Upper lobe of left lung (tissue), 6 donors: ENCODE measurements around the gene KIF6. TPM values are rescaled to one million over a fixed set of nuclear protein-coding genes. Genes with fewer than 3 reads are reported as not detected.

Experiments used
- ATAC-seq, 2 donors: fragments of 200-7000 bp; cut with Tn5 transposase; one replicate each; pipeline ENCODE4 v1.9.1; 2022; ENCODE audit warnings: mild to moderate bottlenecking in 2 of 2, moderate library complexity in 2 of 2; ENCODE audit not compliant: low FRiP score in 2 of 2
- DNase-seq, 2 donors: peaks; one replicate each; pipeline ENCODE4 v3.0.0-alpha.2; 2019 to 2020
- H3K27ac ChIP-seq, 4 donors: fragments of 200-600 bp; sonication (generic); one replicate each; pipeline ENCODE4 v1.5.1; 2016 to 2019
- H3K27me3 ChIP-seq, 4 donors: fragments of 200-600 bp; sonication (generic); one replicate each; pipeline ENCODE4 v1.5.1; 2017 to 2019
- H3K36me3 ChIP-seq, 4 donors: fragments of 200-600 bp; sonication (generic); one replicate each; pipeline ENCODE4 v1.5.1; 2016 to 2019
- H3K4me1 ChIP-seq, 4 donors: fragments of 200-600 bp; sonication (generic); one replicate each; pipeline ENCODE4 v1.5.1; 2018 to 2019
- H3K4me3 ChIP-seq, 4 donors: fragments of 200-600 bp; sonication (generic); one replicate each; pipeline ENCODE4 v1.5.1; 2017 to 2019; ENCODE audit warnings: mild to moderate bottlenecking in 2 of 4, moderate library complexity in 1 of 4
- H3K9me3 ChIP-seq, 4 donors: fragments of 200-600 bp; sonication (generic); one replicate each; pipeline ENCODE4 v1.5.1; 2018 to 2019
- EP300 ChIP-seq, 4 donors: sonication (generic); formaldehyde crosslinking; IDR thresholded peaks; one replicate each; pipeline ENCODE4 v1.5.1; 2017; ENCODE audit warnings: antibody characterized with exemption in 4 of 4, control low read depth in 2 of 4
- POLR2A ChIP-seq, 4 donors: fragments of 450-650 bp; IDR thresholded peaks; one replicate each; pipeline ENCODE4 v1.5.1; 2016 to 2017; ENCODE audit warnings: antibody characterized with exemption in 4 of 4, mild to moderate bottlenecking in 2 of 4
- POLR2AphosphoS5 ChIP-seq, 2 donors: sonication (generic); formaldehyde crosslinking; IDR thresholded peaks; one replicate each; pipeline ENCODE4 v1.5.1; 2017; ENCODE audit warnings: antibody characterized with exemption in 2 of 2
- WGBS, 2 donors: methylation state at CpG; one replicate each; pipeline ENCODE4 v1.1.5; 2017 to 2018; 5-methylcytosine and 5-hydroxymethylcytosine counted together
- total RNA-seq, 6 donors: library from RNA; depleted of rRNA in 4 of 6; stranded (reverse); fragments of >200 nt in 4 of 6; gene quantifications; one replicate each; pipeline versions ENCODE4 v1.1.0 to v1.2.1, GENCODE V29; 2016 to 2021
- TF ChIP-seq, protein P1 (sequence below), 6 experiments: fragments of 450-650 bp in 4 of 6; fragments of 200-600 bp in 2 of 6; sonication (generic) in 2 of 6; IDR thresholded peaks; one replicate each; pipeline ENCODE4 v1.5.1; 2016 to 2019; ENCODE audit warnings: antibody characterized with exemption in 6 of 6
- donor health status: DM: no; HTN: no; CAD: no; lungs with moderate emphysema.
- donor health status: DM: no; HTN: yes; CAD: no; lungs with severe emphysema.

KIF6 gene
- total RNA-seq, 6 donors from 2014 or later, result 0.55 to 7.9 (median 1.5) TPM

DNA sequence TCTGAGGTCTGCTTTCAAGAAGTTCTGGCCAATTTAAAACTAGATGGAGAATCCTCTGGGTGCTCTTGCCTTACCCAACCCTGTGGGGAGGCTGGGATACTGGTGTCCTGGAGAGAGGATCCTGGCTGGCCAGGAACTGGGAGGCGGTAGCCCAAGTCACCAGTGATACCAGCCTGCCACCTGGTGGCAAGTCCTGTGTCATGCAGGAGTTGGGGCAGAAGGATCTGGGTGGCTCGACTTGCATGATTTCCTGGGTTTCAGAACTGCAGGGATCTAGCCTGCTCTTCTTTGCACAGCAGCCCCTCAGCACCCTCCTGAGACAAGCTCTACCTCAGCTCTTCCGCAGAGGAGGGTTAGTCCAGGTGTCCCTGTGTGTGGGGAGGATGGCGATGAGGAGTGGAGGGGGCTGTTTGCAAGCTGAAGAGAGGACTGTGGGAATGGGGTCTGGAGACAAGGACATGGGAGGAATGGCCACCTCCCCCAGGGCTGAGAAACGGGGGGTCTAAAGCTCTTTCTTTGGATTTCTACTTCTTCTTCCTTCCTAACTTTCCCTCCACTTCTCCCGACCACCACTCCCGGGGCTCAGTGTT is 415.2 kb downstream of the KIF6 start:
- peak; percentile 70 to 80 for ATAC-seq
- DNase-seq, result peak in 1 of 2 donors; percentile 75
- no peak for TF ChIP-seq POLR2AphosphoS5 (IDR thresholded peaks at IDR 0.05)
- TF ChIP-seq, protein P1, sequence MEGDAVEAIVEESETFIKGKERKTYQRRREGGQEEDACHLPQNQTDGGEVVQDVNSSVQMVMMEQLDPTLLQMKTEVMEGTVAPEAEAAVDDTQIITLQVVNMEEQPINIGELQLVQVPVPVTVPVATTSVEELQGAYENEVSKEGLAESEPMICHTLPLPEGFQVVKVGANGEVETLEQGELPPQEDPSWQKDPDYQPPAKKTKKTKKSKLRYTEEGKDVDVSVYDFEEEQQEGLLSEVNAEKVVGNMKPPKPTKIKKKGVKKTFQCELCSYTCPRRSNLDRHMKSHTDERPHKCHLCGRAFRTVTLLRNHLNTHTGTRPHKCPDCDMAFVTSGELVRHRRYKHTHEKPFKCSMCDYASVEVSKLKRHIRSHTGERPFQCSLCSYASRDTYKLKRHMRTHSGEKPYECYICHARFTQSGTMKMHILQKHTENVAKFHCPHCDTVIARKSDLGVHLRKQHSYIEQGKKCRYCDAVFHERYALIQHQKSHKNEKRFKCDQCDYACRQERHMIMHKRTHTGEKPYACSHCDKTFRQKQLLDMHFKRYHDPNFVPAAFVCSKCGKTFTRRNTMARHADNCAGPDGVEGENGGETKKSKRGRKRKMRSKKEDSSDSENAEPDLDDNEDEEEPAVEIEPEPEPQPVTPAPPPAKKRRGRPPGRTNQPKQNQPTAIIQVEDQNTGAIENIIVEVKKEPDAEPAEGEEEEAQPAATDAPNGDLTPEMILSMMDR (IDR thresholded peaks at IDR 0.05), result peak; percentile 82 to 95 (median 89)
- Histone ChIP-seq H3K27ac (no peak overlapping the region), H3K9me3 (no peaks in the 10 kb centered on the region), H3K4me3 (no peak overlapping the region), H3K4me1 (peaks cover 11 to 25% (median 21%) of the 10 kb centered on the region in 4 donors), H3K36me3 (no peaks in the 10 kb centered on the region), H3K27me3 (peaks cover 0 to 24% (median 9%) of the 10 kb centered on the region in 4 donors)
- WGBS, 2 donors, result 46 to 58% methylated on average over 4 to 7 of the region's 7 CpGs

DNA sequence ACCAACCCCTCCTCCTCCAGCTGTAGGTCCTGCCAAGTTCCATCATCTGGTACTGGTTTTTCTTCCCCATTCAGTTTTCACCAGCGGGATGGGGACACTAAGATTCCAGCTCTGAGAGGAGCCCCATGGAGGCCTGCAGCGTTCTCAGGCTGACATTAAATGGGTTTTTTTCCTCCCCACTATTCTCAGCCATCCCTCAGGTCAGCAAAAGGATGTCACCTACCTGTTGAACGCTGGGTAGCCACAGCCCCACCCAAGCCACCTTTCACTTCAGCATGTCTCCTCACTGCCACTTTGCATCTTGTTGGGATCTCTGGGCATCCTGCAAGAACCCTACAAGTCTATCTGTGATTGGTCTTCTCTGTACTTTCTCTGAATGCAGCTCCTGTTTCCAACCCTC is 417.7 kb downstream of the KIF6 start:
- Histone ChIP-seq H3K9me3 (no peaks in the 10 kb centered on the region), H3K4me1 (peaks cover 4 to 7% (median 5%) of the 10 kb centered on the region in 4 donors), H3K27ac (no peak overlapping the region), H3K4me3 (no peak overlapping the region), H3K27me3 (peaks cover 0 to under 1% (median 0%) of the 10 kb centered on the region in 4 donors), H3K36me3 (no peaks in the 10 kb centered on the region)
- 73 to 82% methylated on average over 3 of the region's 3 CpGs for WGBS, 2 donors
- TF ChIP-seq POLR2A (IDR thresholded peaks at IDR 0.05) (no peak), EP300 (IDR thresholded peaks at IDR 0.05) (no peak), POLR2AphosphoS5 (IDR thresholded peaks at IDR 0.05) (no peak)
- TF ChIP-seq, protein P1 (IDR thresholded peaks at IDR 0.05), result no peak
- ATAC-seq (no peak), DNase-seq (no peak)

DNA sequence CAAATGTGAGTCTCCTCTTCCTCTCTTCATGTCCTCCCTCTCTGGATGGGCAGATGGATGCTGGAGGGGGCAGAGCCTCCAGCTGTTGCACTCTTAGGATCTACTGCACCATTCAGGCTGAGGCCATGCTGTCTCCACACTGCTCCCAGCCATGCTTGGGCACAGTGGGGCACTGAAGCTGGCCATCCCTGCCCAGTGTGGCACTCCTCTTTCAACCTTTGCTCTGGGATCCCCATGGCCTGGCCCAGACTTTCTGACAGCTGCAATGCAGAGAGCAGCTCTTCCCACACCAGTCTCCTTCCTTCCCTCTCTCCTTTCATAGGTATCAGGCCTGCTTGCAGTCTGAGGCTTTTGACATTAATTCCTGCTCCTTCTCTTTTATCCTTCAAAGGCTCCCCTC is 420.3 kb downstream of the KIF6 start:
- Histone ChIP-seq H3K36me3 (no peaks in the 10 kb centered on the region), H3K9me3 (no peaks in the 10 kb centered on the region), H3K27me3 (no peaks in the 10 kb centered on the region), H3K4me3 (no peak overlapping the region), H3K4me1 (peaks cover 4 to 7% (median 5%) of the 10 kb centered on the region in 4 donors), H3K27ac (no peak overlapping the region)
- TF ChIP-seq POLR2AphosphoS5 (IDR thresholded peaks at IDR 0.05) (no peak), EP300 (IDR thresholded peaks at IDR 0.05) (no peak), POLR2A (IDR thresholded peaks at IDR 0.05) (no peak)
- TF ChIP-seq, protein P1 (IDR thresholded peaks at IDR 0.05), result no peak
- no peak for DNase-seq
- ATAC-seq, result no peak

DNA sequence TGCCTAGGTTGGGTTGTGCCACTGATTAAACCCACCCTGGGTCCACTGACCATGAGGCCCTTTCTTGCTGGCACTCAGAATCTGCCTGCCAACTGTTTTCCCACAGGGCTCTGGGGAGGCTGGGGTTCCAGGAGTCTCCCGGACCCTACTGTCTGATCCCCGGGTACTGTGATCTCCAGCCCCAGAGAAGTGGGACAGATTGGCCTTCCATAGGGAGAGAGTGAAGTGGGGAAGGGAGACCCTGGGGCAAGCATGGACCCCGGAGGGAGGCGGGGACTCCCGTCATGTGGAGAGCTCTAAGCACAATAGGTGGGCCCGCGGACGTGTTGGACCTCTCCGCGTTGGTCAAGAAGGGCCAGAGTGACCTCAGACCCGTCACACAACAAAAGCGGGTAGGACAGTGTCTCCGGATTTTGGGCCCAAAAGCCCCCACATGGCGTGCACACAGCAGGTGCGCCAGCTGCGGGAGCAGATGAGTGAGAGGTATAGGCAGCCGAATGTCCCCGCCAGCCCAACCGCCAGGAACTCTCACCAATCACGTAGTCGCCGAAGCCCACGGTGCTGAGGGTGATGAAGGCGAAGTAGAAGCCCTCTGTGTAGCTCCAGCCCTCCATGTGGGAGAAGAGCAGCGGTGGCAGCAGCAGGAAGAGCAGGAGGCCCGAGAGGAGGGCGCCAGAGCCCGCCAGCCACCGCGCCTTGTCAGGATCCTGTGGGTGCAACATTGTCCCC is 421.6 kb downstream of the KIF6 start:
- 78 to 89% methylated on average over 28 to 29 of the region's 30 CpGs for WGBS, 2 donors
- Histone ChIP-seq H3K4me1 (peaks cover 4 to 7% (median 5%) of the 10 kb centered on the region in 4 donors), H3K4me3 (no peak overlapping the region), H3K36me3 (no peaks in the 10 kb centered on the region), H3K27me3 (no peaks in the 10 kb centered on the region), H3K9me3 (no peaks in the 10 kb centered on the region), H3K27ac (no peak overlapping the region)
- ATAC-seq (no peak), DNase-seq (peak in 1 of 2 donors; percentile 62)
- TF ChIP-seq POLR2AphosphoS5 (IDR thresholded peaks at IDR 0.05) (no peak), EP300 (IDR thresholded peaks at IDR 0.05) (no peak), POLR2A (IDR thresholded peaks at IDR 0.05) (no peak)
- TF ChIP-seq, protein P1 (IDR thresholded peaks at IDR 0.05), result peak in 1 of 6 experiments; percentile 21
